HL-60/S4 treated with retinoic acid at 250 ng/mL for 4 days and 3 days (cell line): ENCODE measurements around the gene CALY.

ENCODE experiments used
- in situ Hi-C: fragments of 300-500 bp; cut with MboI; formaldehyde crosslinking; loops from 2 replicates; pipeline ENCODE4 v1.7.0; 2022; ENCODE audit warnings: low sequenced_read_pairs

CALY gene

GRCh38 chr10:133274751-133275683 lies 61.7 kb downstream of the CALY start:
- in situ Hi-C loops = no loop called here
